ENCODE data around the gene ZNF711.

GRCh38 chrX:85213792-85214530 is 29.8 kb upstream of the ZNF711 start:
- no peak for TF ChIP-seq CTCF (IDR thresholded peaks at IDR 0.05; ENCODE audit: low read length)
- no peak for TF ChIP-seq EZH2phosphoT487 (IDR thresholded peaks at IDR 0.05; ENCODE audit: low read length)
